Brain microvascular endothelial cell (primary cell): Measurements from ENCODE around the gene SLC7A11.

Experiments used
- DNase-seq: peaks from one replicate; pipeline ENCODE4 v3.0.0-alpha.2; 2020
- H3K27ac ChIP-seq: fragments of 250-450 bp; sonication (Bioruptor Pico); 2 replicates; pipeline ENCODE4 v1.5.1; 2020; ENCODE audit warnings: mild to moderate bottlenecking, moderate library complexity
- H3K27me3 ChIP-seq: fragments of 250-450 bp; sonication (Bioruptor Pico); replicated peaks from 2 replicates; pipeline ENCODE4 v1.5.1; 2020; ENCODE audit warnings: mild to moderate bottlenecking
- H3K36me3 ChIP-seq: fragments of 250-450 bp; sonication (Bioruptor Pico); replicated peaks from 2 replicates; pipeline ENCODE4 v1.5.1; 2020; ENCODE audit warnings: mild to moderate bottlenecking
- H3K4me3 ChIP-seq: 2 replicates; pipeline ENCODE4 v1.5.1; 2011; ENCODE audit warnings: low read depth, mild to moderate bottlenecking, control low read depth, low read length, moderate library complexity
- in situ Hi-C: cut with HindIII; loops from 2 replicates; pipeline ENCODE4 v1.10.0; 2017; ENCODE audit warnings: low sequenced_read_pairs, low pct_ligation_motif_present
- TF ChIP-seq, protein P1 (sequence below): IDR thresholded peaks from 2 replicates; pipeline ENCODE4 v1.5.1; 2011; ENCODE audit warnings: low read depth, mild to moderate bottlenecking, moderate library complexity, low read length, control low read depth, inconsistent platforms; ENCODE audit errors: missing control alignments

SLC7A11 gene

DNA sequence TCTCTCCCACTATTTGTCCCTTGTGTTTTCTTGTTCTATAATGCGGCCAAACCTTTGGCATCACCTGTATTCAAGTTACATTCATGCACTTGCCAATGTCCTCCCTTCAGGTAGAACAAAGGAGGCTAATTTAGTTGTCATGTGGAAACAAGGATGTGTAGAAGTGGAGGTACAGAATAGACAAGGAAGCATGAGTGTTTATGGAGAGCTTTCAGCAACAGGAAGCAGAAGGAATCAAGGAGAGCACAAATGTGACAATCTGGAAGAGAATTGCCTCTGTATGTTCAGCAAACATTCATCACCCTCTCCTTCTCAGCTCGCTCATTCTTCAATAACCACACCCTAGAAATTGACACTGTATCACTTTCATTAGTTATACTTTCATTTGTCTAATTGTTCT is 103.4 kb downstream of the SLC7A11 start:
- no peak overlapping the region for H3K27ac ChIP-seq
- TF ChIP-seq, protein P1, sequence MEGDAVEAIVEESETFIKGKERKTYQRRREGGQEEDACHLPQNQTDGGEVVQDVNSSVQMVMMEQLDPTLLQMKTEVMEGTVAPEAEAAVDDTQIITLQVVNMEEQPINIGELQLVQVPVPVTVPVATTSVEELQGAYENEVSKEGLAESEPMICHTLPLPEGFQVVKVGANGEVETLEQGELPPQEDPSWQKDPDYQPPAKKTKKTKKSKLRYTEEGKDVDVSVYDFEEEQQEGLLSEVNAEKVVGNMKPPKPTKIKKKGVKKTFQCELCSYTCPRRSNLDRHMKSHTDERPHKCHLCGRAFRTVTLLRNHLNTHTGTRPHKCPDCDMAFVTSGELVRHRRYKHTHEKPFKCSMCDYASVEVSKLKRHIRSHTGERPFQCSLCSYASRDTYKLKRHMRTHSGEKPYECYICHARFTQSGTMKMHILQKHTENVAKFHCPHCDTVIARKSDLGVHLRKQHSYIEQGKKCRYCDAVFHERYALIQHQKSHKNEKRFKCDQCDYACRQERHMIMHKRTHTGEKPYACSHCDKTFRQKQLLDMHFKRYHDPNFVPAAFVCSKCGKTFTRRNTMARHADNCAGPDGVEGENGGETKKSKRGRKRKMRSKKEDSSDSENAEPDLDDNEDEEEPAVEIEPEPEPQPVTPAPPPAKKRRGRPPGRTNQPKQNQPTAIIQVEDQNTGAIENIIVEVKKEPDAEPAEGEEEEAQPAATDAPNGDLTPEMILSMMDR = no peak
- no peak overlapping the region for H3K4me3 ChIP-seq
- in situ Hi-C loops = no loop called here
- H3K36me3 ChIP-seq = no peaks in the 10 kb centered on the region
- no peaks in the 10 kb centered on the region for H3K27me3 ChIP-seq
- DNase-seq = no peak

DNA sequence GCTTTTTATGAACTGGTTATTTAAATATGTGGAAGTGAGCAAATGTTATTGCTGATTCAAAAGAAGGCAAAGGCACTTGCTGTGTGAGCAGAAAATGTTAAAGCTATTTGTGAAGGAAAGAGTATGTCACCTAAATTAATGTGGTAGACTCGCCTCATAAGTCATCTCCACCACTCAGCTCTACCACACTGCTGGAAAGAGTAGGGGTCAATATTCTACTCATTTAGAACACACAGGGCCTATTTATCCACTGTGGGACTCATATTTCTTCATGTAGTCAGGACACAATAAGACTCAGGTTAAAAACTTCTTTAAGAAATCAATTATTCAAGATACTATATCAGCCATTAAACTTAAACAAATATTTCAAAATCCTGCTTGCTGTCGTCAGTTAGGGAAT is 106.5 kb downstream of the SLC7A11 start:
- Histone ChIP-seq H3K27me3 (no peaks in the 10 kb centered on the region), H3K27ac (no peak overlapping the region), H3K4me3 (no peak overlapping the region), H3K36me3 (no peaks in the 10 kb centered on the region)
- TF ChIP-seq, protein P1 = no peak
- DNase-seq = no peak
- in situ Hi-C loops = no loop called here

DNA sequence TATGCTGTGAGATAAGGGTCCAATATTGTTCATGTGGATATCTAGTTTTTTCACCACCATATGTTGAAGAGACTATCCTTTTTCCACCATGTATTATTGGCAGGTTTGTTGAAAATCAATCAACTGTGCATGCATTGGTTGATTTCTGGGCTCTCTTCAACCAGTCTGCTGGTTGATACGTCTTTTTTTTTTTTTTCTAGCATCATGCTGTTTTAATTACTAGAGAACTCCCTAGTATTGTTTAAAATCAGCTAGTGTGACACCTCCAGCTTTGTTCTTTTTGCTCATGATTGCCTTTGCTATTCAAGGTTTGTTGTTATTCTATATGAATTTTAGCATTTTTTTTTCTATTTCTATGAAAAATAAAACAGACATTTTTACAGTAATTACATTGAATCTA is 123.9 kb downstream of the SLC7A11 start:
- DNase-seq = no peak
- H3K4me3 ChIP-seq = no peak overlapping the region
- no peaks in the 10 kb centered on the region for H3K36me3 ChIP-seq
- TF ChIP-seq, protein P1 = no peak
- in situ Hi-C loops = no loop called here
- no peaks in the 10 kb centered on the region for H3K27me3 ChIP-seq
- no peak overlapping the region for H3K27ac ChIP-seq

DNA sequence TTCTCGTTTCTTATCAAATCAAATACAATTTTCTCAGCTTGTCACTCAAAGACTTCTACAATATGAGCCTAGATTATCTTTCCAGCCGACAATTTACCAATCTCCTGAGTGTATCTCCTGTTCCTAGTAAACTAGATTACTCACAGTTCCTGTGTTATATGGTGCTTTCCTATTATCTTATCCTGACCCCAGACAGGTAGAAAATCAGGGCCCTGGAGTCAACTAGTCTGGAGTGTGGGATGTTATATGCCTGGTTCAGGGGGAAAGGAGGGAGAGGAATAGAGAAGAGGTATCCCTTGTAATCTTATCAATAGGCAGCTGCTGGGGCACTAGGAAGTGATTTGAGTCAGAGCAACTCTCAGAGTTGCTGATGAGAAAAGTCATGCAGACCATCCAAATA is 127.1 kb downstream of the SLC7A11 start:
- Histone ChIP-seq H3K27me3 (no peaks in the 10 kb centered on the region), H3K27ac (no peak overlapping the region), H3K36me3 (no peaks in the 10 kb centered on the region), H3K4me3 (no peak overlapping the region)
- in situ Hi-C loops = no loop called here
- TF ChIP-seq, protein P1 = no peak
- DNase-seq = no peak

DNA sequence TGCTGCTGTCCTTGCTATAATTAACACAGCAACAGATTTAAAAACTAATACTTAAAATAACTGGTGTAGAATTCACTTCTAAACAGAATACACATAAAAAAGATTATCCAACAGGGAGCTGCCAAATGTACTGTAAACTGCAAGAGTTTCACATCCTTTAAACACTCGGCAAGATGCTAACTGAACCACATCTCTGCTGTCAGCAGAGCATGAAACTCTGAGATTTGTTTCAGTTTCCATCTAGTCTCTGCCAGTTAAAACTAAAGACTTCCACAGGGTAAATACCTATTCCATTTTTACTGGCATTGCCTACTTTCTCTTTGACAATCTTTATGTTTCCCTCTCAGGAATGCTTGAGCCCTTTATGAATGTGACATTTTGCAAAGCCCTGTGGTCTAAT is 127.7 kb downstream of the SLC7A11 start:
- Histone ChIP-seq H3K27me3 (no peaks in the 10 kb centered on the region), H3K4me3 (no peak overlapping the region), H3K27ac (no peak overlapping the region), H3K36me3 (no peaks in the 10 kb centered on the region)
- TF ChIP-seq, protein P1 = no peak
- DNase-seq = no peak
- in situ Hi-C loops = no loop called here
